HG02840 (cell line): ENCODE data around the gene TAF4B.
A peak's percentile ranks its signal among the peaks of the same experiment; 100 is the strongest.
"Not testable (repeated sequence)": the region's sequence is repeated elsewhere in the genome, so short reads cannot be mapped to it uniquely, and the experiment has no call there.

ENCODE experiments used
- ATAC-seq: cut with Tn5 transposase; IDR thresholded peaks from one replicate; pipeline ENCODE4 v1.9.1; 2021; ENCODE audit warnings: mild to moderate bottlenecking, moderate library complexity, moderate number of reproducible peaks; ENCODE audit not compliant: unreplicated experiment, low FRiP score

TAF4B gene

GRCh38 chr18:26378701-26379100, 152.5 kb downstream of the TAF4B start:
- no peak for ATAC-seq

- ATAC-seq: not testable (repeated sequence)
Measured at GRCh38 chr18:26381555-26381954, 155.3 kb downstream of the TAF4B start.

GRCh38 chr18:26383454-26384270, 157.4 kb downstream of the TAF4B start:
- ATAC-seq: no peak

- ATAC-seq: no peak
Measured at GRCh38 chr18:26386002-26386401, 159.8 kb downstream of the TAF4B start.

- ATAC-seq: no peak
Measured at GRCh38 chr18:26386441-26386840, 160.2 kb downstream of the TAF4B start.

GRCh38 chr18:26394047-26394654, 167.9 kb downstream of the TAF4B start:
- ATAC-seq: no peak

- ATAC-seq: no peak
Measured at GRCh38 chr18:26397019-26397418, 170.8 kb downstream of the TAF4B start.

- ATAC-seq: no peak
Measured at GRCh38 chr18:26403491-26403890, 177.2 kb downstream of the TAF4B start.

GRCh38 chr18:26405190-26405801, 179.1 kb downstream of the TAF4B start:
- peak; percentile 53 for ATAC-seq

- ATAC-seq: no peak
Measured at GRCh38 chr18:26406324-26406723, 180.1 kb downstream of the TAF4B start.

GRCh38 chr18:26406854-26407517, 180.7 kb downstream of the TAF4B start:
- ATAC-seq: no peak

GRCh38 chr18:26407736-26408601, 181.7 kb downstream of the TAF4B start:
- no peak for ATAC-seq

- no peak for ATAC-seq
Measured at GRCh38 chr18:26409091-26409490, 182.8 kb downstream of the TAF4B start.

GRCh38 chr18:26414901-26415440, 188.7 kb downstream of the TAF4B start:
- no peak for ATAC-seq

GRCh38 chr18:26415631-26416030, 189.4 kb downstream of the TAF4B start:
- no peak for ATAC-seq

GRCh38 chr18:26416652-26417150, 190.5 kb downstream of the TAF4B start:
- ATAC-seq: no peak

GRCh38 chr18:26417190-26417589, 190.9 kb downstream of the TAF4B start:
- ATAC-seq: no peak

GRCh38 chr18:26418225-26418624, 192.0 kb downstream of the TAF4B start:
- no peak for ATAC-seq

GRCh38 chr18:26419746-26420145, 193.5 kb downstream of the TAF4B start:
- no peak for ATAC-seq

GRCh38 chr18:26421503-26421902, 195.3 kb downstream of the TAF4B start:
- no peak for ATAC-seq
